Stimulated activated CD4-positive, alpha-beta T cell treated with anti-CD3 and anti-CD28 coated beads, TNF-alpha, amount 100 ng/mL, for 1 hour (primary cell): ENCODE measurements around the gene SKOR1.

ENCODE experiments used
- DNase-seq, 3 donors: peaks; one replicate each; pipeline ENCODE4 v3.0.0-alpha.2; 2020; ENCODE audit warnings: low read depth in 3 of 3, low spot score in 1 of 3

Gene SKOR1

DNA sequence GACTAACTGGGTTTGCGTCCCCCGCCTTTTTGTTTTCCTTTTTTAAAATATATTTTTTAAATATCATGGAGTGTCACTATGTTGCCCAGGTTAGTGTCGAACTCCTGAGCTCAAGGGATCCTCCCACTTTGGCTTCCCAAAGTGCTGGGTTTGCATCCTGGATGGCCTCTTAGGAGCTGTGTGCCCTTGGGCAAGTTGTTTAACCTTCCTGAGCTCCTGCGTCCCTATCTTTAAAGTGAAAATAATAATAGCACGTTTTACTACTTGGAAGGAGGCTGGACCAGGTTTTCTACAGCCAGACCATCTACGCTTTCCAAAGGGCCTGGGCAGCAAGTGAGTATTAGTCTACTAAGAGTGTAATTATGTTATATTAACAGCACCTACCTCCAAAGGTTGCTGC, 58.7 kb downstream of the SKOR1 start:
- no peak for DNase-seq
